Brain microvascular endothelial cell (primary cell): ENCODE results near the gene COX5A.
"Not testable (repeated sequence)": the region's sequence is repeated elsewhere in the genome, so short reads cannot be mapped to it uniquely, and the experiment has no call there.

Source experiments
- DNase-seq: peaks from one replicate; pipeline ENCODE4 v3.0.0-alpha.2; 2020
- H3K27ac ChIP-seq: fragments of 250-450 bp; sonication (Bioruptor Pico); 2 replicates; pipeline ENCODE4 v1.5.1; 2020; ENCODE audit warnings: mild to moderate bottlenecking, moderate library complexity
- H3K27me3 ChIP-seq: fragments of 250-450 bp; sonication (Bioruptor Pico); replicated peaks from 2 replicates; pipeline ENCODE4 v1.5.1; 2020; ENCODE audit warnings: mild to moderate bottlenecking
- H3K36me3 ChIP-seq: fragments of 250-450 bp; sonication (Bioruptor Pico); replicated peaks from 2 replicates; pipeline ENCODE4 v1.5.1; 2020; ENCODE audit warnings: mild to moderate bottlenecking
- H3K4me3 ChIP-seq: 2 replicates; pipeline ENCODE4 v1.5.1; 2011; ENCODE audit warnings: low read depth, mild to moderate bottlenecking, control low read depth, low read length, moderate library complexity
- CTCF ChIP-seq: IDR thresholded peaks from 2 replicates; pipeline ENCODE4 v1.5.1; 2011; ENCODE audit warnings: low read depth, mild to moderate bottlenecking, moderate library complexity, low read length, control low read depth, inconsistent platforms; ENCODE audit errors: missing control alignments
- in situ Hi-C: cut with HindIII; loops from 2 replicates; pipeline ENCODE4 v1.10.0; 2017; ENCODE audit warnings: low sequenced_read_pairs, low pct_ligation_motif_present

The COX5A gene

GRCh38 chr15:74895830-74896229, 42.0 kb downstream of the COX5A start:
- in situ Hi-C loops: no loop called here
- Histone ChIP-seq H3K27me3 (no peaks in the 10 kb centered on the region), H3K4me3 (no peak overlapping the region), H3K27ac (no peak overlapping the region), H3K36me3 (peaks cover 36% of the 10 kb centered on the region)
- no peak for TF ChIP-seq CTCF
- DNase-seq: no peak

GRCh38 chr15:74894383-74894782, 43.5 kb downstream of the COX5A start:
- DNase-seq, in situ Hi-C loops, H3K27ac ChIP-seq, H3K27me3 ChIP-seq, H3K4me3 ChIP-seq: not testable (repeated sequence)
- H3K36me3 ChIP-seq: peaks cover 21% of the 10 kb centered on the region

DNA sequence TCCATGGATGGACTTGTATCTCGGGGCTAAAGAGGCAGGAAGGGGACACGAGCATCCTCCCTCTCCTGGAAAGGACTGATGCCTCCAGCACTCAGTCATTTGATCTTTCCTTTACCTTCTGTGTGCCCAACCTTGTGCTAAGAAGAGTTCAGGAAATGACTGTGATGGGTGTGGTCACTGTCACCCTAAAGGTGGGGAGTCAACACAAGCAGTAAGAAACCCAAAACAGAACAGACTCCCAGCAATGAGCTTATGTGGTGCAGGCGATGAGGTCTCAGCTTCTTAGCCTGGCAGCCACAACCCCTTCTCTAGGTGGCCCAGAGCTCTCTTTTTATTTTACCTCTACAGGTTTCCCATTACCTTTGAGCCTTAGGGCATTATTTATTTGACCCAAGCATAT, 44.2 kb downstream of the COX5A start:
- Histone ChIP-seq H3K27me3 (no peaks in the 10 kb centered on the region), H3K4me3 (no peak overlapping the region), H3K27ac (no peak overlapping the region), H3K36me3 (peaks cover 17% of the 10 kb centered on the region)
- in situ Hi-C loops: no loop called here
- DNase-seq: no peak
- no peak for TF ChIP-seq CTCF

DNA sequence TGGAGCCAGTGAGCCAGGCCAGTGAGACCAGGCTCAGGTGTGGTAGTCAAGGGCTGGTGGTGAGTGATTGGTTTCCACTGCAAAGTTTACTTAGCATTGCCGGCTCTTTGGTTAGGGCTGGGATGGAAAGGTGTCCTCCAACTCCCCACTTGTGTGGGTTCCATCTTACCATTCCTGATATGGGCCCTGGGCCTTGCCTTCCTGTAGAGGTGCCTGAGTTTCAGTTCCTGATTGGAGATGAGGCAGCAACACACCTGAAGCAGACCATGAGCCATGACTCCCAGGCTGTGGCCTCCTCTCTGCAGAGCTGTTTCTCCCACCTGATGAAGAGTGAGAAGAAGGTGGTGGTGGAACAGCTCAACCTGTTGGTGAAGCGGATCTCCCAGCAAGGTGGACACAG, 44.9 kb downstream of the COX5A start:
- no peak for DNase-seq
- no peak overlapping the region for H3K27ac ChIP-seq
- no peaks in the 10 kb centered on the region for H3K27me3 ChIP-seq
- in situ Hi-C loops: no loop called here
- no peak overlapping the region for H3K4me3 ChIP-seq
- no peak for TF ChIP-seq CTCF
- H3K36me3 ChIP-seq: peaks cover 17% of the 10 kb centered on the region

DNA sequence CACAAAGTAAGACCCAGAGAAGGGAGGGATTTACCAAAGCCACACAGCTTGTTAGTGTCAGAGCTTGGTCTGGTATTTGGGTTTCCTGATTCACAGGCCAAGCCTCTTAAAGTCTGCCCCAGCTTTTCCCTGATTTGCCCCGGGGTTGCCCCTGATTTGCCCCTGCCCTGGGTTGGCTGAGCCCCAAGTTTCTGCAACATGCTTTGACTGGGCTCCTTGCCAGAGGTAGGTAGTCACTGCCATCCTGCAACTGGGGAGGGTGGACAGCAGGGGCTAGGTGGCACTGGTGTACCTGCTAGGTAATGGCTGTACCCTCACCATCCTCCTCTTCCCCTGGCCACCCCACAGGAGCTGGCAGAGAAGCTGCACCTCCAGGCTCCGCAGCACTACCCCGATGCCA, 45.6 kb downstream of the COX5A start:
- Histone ChIP-seq H3K27ac (no peak overlapping the region), H3K27me3 (no peaks in the 10 kb centered on the region), H3K36me3 (peaks cover 17% of the 10 kb centered on the region), H3K4me3 (no peak overlapping the region)
- DNase-seq: no peak
- TF ChIP-seq CTCF: no peak
- in situ Hi-C loops: no loop called here

DNA sequence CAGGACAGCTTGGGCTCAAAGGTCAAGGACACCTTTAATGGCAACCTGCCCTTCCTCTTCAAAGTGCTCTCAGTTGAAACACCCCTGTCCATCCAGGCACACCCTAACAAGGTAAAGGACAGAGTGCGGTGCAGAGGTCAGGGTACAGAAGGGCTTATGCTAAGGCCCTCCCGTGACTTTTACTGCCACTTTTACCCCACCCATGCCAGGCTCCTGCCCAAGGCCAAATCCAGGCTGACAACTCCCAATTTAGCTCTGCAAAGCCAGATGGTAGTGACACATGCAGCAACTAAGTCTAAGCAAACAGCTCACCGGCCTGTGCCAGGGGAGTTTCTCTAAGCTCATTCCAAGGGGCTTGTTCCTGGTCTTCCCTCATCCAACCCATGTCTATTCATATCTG, 46.4 kb downstream of the COX5A start:
- Histone ChIP-seq H3K36me3 (peaks cover 17% of the 10 kb centered on the region), H3K27ac (no peak overlapping the region), H3K27me3 (no peaks in the 10 kb centered on the region), H3K4me3 (no peak overlapping the region)
- no peak for TF ChIP-seq CTCF
- no peak for DNase-seq
- in situ Hi-C loops: no loop called here
